NT2/D1 (cell line): ENCODE measurements around the gene ZNF566.

Source experiments
- SUZ12 ChIP-seq: IDR thresholded peaks from 2 replicates; pipeline ENCODE4 v1.6.1; 2011; ENCODE audit not compliant: insufficient read length, insufficient read depth; ENCODE audit errors: extremely low read depth
- YY1 ChIP-seq: IDR thresholded peaks from 2 replicates; pipeline ENCODE4 v1.6.1; 2011; ENCODE audit not compliant: insufficient read length, insufficient read depth
- ZNF274 ChIP-seq: IDR thresholded peaks from 2 replicates; pipeline ENCODE4 v1.6.1; 2011; ENCODE audit warnings: mild to moderate bottlenecking, low read depth, low read length

GRCh38 chr19:36514012-36514612, 24.8 kb upstream of the ZNF566 start:
- TF ChIP-seq SUZ12 (no peak), ZNF274 (peak; percentile 81), YY1 (no peak)
